ENCODE results near the gene MUC13.

The MUC13 gene

DNA sequence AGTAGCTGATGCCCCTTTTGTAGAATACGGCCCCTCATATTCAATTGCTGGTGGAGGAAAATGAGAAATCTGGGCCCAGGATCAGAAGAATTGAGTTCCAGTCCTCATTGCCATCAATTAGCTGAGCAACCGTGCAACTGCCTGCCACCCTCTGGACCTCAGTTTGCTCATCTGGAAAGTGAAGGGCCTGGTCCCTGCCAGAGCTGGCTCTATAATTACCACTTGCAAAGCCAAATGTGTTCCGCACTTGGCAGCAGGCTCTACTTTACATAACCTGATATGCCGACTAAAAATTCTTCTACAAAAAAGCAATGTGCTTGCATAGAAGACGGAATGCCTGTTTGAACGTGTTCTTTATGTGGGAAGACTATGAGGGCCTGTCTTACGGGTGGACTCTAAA is 38.8 kb downstream of the MUC13 start:
- DNase-seq: no peak

DNA sequence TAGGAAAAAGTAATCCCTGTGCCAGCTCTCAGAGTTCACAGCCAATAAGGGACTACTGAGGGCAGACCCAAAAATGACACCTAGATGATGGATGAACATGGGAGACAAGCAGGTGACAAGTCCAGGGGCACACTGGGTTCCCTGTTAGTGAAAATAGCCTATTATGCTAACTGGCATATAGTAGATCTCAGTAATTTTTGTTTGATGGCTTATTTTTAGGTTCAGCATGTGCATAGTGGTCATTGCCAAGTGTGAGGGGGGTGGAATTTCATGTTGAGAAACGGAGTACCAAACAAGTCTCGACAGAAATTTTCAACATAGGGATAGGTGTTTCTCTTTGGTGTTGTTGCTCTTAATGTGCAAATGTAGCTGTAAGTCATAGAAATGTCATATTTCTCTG is 41.0 kb downstream of the MUC13 start:
- DNase-seq: no peak

DNA sequence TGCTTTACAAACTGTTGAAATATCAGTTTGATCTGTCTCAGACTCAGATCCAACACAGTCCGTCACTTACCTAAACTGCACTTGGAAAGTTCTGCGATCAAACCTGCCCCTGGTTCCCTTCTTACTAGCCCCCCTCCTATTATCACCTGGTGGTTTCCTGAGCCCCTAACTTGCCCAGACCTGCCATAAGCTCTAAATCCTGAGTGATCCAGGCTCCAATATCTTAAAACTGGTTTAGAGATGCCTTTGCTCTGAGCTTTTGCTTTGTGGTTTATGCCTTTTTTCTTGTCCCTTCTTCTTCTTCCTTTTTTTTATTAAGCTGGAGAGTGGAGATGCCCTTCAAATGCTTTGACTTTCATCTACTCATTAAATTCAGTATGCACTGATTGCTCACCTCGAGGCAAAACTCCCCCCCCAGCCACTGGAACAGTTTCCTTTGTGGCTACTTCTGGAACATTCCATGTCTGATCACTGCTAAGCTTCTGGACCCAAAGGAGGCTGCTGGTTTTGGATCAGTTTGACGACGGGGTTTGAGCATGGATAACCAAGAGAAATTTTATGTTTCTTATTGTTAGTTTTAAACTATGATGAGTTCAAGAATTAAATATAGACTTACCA is 43.9 kb downstream of the MUC13 start:
- DNase-seq: no peak

DNA sequence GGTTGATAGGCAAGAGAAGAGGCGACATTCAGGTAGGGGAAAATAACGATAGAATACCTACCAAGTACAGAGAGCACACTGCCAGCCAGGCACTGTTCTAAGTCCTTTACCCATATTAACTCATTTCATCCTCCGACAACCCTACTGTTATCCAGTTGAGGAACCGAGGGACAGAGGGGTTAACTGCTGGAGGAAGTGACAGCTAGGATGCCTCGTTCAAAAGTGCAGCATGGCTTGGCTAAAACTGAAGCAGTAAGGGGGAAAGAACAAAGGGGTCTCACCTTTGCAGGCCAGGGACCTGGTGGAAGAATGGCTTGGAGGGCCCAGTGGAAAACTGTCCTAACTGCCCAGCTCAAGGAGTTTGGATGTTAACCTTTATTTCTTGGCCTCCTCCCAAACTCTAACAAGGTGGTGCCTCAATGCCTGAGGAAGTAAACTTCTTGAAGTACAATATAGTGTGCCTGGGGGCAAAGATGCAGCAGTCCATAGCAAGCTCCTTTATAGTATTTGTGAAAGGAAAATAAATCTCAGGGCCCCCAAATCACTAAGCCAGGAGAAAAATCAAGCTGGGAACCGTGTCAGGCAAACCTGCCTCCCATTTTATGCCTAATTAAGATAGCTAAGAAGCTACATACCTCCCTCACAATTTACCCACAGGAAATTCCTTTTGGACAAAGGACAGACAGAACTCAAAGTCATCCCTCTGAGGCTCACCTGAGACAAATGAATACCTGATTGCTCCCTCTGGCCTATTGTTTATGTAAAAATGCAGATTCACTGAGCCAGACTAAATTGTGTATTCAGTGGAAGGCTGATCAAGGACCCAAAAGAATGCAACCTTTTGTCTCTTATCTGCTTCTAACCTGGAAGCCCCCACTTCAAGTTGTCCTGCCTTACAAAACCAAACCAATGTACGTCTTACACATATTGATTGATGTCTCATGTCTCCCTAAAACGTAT is 45.8 kb downstream of the MUC13 start:
- DNase-seq: no peak

DNA sequence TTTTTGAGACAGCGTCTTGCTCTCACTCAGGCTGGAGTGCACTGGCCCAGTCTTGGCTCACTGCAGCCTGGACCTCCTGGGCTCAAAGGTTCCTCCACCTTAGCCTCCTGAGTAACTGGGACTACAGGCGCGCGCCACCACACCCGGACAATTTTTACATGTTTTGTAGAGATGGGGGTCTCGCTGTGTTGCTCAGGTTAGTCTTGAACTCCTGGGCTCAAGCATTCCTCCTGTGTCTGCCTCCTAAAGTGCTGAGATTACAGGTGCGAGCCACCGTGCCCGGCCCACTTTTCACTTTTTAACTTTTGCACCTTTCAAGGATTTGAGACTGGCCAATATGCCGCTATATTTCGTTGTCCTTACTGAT is 46.6 kb downstream of the MUC13 start:
- no peak for DNase-seq

DNA sequence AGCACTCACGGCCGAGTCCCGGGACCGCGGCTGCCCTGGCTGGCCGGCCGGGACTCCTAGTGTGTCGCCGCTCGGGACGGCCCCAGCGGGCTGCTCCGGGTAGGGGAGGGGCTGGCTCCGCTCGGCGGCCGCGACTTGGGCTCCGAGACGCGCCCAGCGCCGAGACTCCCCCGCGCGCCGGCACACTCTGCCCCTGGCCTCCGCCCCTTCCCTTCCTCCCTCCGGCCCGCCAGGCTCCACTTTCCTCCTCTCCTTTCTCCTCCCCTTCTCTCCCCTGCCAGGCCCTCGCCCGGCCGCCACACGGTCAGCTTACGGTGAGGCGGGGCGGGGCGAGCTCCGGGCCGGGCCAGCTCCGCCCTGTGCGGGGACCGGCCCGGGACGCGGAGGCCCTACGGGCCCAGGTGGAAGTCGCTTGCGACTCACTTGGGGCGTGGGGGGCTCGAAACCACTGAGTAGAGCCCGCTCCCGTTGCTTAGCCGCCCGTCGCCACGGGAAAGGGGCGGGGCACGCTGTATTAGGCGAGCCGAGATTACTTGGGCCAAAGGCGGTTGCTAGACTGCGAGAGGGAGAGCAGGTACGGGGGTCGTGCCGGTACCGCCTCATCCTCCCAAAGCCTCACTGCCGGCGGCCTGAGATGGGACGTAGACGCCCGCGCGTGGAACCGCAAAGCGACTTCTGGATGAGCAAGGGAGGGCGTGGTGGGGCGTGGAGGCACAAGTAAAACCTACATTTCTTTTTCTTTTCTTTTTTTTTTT is 47.2 kb downstream of the MUC13 start, which contains the start of gene ITGB5:
ITGB5 (minus strand) TSS at position 189 of the 755 bp plus-strand sequence. CDS start 365 bp downstream, outside the sequence.
- DNase-seq: peak in 1 of 2 donors; percentile 52

DNA sequence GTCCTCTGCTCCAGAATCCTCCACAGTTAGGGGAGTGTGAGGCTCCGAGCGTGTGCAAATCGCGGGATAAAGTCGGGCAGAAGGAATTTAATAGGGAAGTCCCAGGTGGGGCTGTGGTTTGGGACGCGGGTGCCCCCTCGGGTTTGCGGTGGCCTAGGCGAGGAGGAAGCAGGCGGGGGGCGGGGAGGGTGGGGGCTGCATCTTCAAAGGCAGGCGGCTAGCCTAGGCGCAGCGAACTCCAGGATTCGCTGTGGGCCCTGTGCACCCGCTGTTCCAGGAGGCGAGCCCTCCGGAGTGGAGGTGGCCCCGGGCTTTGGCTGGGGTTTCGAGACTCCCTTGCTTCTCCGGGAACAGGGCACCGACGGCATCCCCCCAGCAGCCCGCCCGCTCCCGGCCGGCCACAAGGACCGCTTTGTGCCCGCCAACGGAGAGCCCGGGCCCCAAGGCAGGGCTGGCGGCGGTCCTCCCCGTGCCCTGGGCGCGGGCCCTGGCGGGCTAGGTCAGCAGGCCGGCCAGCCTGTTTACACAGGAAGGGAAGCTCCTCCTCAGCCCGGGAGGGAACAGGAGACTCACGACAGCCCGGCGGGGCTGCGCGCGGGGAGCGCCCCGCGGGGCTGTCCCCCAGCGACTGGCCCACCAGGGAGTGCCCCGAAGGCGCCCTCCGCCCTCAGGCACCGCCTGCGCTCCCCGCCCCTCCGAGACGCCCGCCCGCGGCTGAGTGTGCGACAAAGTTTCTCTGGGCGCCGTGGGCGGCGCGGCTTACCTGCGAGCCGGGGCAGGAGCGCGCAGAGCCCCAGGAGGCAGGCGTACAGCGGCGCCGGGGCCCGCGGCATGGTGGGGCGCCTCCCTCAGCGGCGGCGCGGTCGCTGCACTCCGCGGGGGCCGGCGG is 48.1 kb downstream of the MUC13 start:
- DNase-seq: no peak

DNA sequence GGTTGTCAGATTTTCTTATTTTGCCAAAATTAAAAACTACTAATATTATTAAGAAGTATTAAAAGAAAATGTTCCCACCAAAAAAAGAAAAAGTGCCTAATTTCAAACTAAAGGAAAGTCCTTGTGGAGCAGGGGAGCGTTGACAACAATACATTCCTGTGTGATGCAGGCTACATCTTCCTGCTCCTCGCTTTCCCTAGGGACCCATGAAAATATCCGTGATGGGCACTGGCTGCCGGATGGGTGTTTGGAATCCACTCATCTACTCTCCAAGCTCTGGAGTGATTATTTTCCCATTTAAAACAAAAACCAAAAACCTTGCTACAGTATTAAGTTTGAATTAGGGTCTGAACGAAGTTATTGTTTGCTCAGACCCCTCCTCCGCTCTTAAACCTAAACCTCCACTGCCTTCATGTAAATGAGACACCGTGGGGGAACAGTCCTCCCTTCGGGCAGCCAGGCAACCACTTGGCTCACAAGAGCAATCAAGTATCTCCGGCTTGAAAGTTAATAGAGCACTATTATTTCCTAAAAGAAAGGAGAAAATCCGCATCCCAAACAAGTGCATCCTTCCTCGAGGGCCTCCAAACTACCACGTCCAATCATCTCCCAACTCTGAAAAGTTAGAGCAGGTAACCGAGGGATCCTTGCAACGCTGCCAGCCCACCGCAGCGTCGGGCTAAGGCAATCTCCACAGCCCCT is 48.9 kb downstream of the MUC13 start:
- DNase-seq: no peak

DNA sequence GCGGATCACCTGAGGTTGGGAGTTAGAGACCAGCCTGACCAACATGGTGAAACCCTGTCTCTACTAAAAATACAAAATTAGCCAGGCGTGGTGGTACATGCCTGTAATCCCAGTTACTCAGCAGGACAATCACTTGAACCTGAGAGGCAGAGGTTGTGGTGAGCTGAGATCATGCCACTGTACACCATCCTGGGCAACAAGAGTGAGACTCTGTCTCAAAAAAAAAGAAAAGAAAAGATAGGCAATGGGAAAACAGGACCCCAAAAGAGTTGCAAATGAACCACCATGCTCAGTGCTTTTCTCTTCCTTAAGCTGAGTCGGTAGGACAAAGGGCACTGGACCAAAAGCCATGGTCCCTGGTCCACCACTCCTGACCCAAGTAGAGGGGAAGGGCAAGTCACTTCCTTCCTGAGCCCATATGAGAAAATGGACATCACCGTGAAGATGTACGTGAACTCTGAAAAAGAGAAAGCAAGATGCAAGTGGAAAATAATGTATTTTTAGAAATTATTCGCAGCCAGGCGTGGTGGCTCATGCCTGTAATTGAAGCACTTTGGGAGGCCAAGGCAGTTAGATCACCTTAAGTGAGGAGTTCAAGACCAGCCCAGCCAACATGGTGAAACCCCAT is 50.0 kb downstream of the MUC13 start:
- no peak for DNase-seq

DNA sequence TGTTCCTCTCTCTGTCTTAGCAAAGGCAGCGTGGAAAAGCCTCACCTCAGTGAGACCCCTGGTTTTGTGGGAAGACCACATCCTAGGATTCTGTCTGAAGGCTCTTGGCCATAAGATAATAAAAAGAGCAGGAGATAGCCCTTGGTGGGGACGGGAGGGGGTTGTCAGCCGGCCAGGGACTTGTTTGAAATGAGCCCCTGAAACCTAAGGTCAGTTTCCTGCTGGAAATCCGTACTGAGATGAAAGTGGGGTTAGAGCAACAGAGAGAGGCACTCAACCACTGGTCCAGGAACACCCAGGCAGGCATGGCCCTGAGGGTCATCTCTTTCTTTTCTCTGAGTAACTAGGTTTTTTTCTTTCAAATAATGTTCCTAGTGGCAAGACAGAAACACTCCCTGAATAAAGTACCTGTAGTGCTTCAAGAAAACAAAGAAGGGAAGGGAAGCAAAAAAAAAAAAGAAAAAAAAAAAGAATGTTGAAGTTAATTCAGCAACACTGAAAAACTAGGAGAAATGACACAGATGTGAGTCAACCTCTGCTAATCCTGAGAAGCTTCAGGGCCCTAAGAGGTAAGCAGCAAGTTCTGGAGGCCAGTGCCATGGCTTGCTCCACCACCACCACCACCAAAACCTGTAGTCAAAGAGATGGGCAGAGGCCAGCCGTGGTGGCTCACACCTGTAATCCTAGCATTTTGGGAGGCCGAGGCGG is 50.6 kb downstream of the MUC13 start:
- no peak for DNase-seq

DNA sequence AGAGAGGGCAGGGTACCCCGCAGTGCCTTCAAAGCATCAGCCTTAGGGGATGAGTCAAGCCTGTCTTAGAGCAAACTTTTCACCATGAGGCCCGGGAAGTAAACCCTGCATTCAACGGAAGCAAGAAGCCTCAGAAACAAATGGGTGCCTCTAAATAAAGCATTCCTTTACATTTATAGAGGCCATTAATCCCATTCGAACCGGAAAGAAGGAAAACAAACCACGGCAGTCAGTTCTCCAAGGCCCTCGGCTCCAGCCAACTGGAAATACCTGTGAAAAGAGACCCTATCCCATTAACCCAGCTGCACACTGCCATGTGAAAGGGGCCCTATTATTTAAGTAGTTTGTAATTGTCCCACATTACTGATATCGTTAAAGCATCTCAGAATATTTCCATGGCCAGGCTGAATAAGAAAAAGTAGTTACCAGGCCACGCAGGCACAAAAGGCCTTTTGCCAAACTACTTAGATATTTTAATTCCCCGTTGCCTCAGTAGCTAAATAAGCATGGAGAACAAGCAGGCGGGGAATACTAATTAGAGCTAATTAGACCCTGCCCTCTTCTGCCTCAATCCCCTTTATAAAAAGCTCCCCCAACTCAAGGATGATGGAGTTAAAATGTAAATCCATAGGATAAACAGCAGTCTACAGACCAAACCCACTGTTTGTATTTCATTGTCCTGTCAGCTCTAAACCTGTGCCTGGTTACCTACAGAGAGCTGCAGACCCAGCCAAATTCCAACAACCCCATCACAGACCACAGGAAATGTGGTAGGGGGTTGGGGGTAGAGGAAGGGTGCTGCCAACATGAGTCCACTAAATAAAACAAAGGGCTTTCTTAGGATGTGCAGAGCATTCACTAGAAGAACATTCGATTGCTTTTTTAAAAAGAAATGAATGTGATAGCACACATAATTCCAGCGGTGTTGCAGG is 51.5 kb downstream of the MUC13 start:
- DNase-seq: no peak

DNA sequence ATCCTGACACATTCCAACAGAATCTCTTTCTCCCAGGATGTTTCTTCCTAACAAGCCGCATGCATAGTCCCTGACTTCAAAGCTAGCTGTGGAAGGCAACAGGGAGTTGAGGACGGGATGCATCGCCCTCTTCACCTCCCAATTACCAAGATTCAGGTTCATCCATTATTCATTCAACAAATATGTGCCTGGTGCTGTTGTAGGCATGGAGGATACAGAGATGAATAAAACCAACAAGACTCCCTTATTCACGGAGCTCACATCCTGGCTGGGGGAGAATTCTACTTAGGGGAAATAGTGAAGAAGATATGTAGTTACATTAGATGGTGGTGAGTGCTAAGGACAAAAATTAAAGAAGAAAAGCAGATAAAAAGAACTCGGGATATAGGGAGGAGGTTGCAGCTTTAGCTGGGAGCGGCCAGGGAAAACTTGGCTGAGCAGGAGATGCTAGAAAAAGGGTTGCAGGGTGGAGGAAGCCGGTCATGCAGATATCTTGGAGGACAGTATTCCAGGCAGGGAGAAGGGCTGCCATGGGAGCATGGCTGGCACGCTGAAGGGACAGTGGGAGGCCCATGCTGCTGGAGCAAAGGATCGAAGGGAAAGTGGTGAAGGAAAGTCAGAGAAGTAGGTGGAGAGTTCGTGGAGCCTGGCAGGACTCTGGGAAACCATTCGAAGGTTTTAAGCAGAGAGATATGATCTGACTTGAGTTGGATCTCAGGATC is 52.4 kb downstream of the MUC13 start:
- DNase-seq: no peak

DNA sequence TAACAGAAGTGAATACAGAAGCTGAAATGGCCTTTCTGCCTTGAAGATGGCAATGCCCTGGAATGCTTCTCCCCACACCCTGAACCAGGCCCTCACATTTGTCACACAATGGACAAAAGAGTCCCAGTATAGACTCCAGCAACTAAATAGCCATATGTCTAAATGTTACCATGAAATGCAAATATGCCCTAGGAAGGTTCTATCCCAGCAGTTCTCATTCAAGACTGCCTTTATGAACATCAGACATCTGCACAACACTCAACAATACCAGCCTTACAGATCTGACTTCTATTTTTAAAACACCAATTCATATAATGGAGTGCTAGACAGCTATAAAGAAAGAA is 55.2 kb downstream of the MUC13 start:
- DNase-seq: no peak

DNA sequence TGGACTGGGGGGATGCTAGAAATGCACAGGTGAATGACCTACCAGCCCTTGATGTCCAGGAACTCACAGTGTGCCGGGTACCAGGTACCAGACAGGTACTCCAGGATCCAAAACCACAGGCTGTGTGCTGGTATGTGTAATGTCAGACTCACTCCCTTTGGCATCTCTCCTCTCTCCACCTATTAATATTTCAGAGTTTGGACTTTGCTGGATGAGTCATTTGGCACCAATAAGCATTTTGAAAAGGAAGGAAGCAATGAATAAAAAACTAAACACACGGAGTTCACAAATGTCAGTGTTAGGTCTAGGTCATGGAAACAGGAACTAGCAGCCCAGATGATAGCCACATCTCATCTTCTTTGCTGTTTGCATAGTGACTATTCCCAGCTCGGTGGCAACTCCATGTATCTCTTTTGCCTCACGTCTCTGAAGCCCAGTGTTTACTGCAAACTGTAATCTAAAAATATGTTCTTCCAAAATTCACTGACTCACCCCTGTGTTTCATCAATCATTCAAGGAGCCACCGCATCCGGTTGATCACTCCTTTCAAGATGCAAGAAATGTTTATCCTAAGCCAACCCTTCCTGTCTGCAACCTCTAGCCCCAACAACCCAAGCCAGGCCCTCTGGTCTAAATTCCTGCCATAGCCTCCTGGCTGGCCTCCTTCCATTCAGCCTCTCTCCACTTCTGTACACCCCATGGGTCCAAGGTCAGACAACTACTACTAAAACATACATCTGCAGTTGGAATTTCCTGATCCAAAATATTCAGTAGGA is 55.8 kb downstream of the MUC13 start:
- peak in 1 of 2 donors; percentile 98 for DNase-seq

DNA sequence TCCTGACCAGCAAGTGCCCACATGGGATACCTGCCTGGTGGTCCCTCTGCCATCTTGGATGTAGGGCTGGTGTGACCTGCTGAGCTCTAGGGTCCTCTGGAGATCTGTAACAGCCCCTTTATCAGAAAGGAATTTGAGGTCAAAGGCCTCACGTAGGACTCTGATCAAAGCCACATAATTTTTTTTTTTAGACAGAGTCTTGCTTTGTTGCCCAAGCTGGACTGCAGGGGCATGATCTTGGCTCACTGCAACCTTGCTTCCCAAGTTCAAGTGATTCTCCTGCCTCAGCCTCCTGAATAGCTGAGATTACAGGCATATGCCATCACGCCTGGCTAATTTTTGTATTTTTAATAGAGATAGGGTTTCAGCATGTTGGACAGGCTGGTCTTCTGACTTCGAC is 56.9 kb downstream of the MUC13 start:
- no peak for DNase-seq

DNA sequence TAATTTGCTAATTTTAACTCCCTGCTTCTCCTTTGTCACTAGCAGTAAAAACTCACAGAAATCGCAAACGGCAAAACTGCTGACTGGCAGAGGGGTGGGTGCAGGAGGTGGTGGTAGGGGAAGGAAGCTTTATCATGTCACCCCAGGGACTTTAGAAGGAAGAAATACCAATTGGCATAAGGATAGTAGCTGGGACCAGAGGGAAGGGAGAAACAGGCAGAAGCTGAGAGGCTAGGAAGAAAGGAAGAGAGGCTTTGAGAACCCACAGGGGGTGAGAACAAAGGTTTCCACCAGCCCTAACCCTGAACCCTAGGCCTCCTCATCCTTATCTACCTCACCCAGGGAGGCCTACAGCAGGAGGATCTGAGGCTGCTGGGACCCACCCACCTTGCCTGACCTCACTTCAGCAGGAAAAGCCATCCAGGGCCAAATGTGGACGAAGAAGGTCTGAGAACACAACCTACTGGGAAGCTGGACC is 58.1 kb downstream of the MUC13 start:
- DNase-seq: peak in 1 of 2 donors; percentile 47

DNA sequence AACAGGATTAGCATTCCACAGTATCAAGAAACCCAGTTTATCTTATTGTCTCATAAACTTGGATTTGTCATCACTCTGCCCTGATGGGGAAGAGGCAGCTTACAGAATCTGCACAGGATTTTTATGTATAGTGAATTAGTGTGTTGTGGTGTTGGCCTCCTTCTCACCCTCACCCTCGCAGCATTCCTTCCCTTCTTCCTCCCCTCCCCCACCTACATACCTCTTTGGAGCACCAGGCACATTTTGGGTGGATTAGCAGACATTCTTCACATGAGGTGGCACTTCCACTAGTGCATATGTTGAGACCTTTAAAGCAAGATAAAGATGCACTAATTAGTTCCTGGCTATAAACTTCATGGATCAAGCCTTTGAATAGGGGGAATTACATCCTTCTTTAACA is 61.3 kb downstream of the MUC13 start:
- no peak for DNase-seq

DNA sequence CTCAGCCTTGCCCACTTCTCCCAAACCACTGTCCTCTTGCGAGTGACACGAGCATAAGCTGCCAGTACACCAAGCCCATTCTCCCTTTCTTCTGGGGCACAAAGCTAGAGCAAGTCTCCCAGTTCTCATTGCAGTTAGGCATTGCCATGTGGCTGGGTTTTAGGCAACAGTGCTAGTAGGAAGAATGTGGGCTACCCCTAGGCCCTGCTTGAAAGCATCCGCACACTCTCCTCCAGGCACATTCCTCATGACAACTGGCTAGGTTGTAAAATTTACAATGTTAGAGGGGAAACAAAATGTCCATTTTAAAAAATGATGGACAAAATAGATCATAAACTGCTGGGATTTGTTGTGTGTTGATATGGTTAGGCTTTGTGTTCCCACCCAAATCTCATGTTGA is 67.0 kb downstream of the MUC13 start:
- no peak for DNase-seq
